Activated gamma-delta T cell treated with Interleukin-2 at 50 U/mL for 16 hours (primary cell): ENCODE results near the gene HSD17B2.

Experiments used
- DNase-seq: peaks from one replicate; pipeline ENCODE4 v3.0.0-alpha.2; 2020

HSD17B2 gene

GRCh38 chr16:82051656-82052055 is 16.6 kb downstream of the HSD17B2 start:
- no peak for DNase-seq

GRCh38 chr16:82055117-82055516 is 20.1 kb downstream of the HSD17B2 start:
- DNase-seq: no peak

GRCh38 chr16:82055728-82056549 is 20.9 kb downstream of the HSD17B2 start:
- DNase-seq: no peak

DNA sequence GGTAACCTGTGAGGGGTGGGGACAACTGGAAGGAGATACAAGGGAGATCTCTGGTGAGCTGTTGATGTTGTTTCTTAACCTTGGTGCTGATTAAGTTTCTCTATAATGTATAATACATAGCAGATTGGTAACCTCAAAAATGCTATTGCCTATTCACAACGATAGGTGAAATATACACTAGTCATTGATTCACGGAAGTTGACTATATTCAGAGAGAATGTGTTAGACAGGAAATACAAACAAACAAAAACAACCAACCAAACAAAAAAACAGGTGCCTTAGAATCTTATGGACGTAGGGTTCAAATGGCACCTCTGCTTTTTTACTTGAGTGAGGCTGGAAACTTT is 21.5 kb downstream of the HSD17B2 start:
- DNase-seq: no peak

DNA sequence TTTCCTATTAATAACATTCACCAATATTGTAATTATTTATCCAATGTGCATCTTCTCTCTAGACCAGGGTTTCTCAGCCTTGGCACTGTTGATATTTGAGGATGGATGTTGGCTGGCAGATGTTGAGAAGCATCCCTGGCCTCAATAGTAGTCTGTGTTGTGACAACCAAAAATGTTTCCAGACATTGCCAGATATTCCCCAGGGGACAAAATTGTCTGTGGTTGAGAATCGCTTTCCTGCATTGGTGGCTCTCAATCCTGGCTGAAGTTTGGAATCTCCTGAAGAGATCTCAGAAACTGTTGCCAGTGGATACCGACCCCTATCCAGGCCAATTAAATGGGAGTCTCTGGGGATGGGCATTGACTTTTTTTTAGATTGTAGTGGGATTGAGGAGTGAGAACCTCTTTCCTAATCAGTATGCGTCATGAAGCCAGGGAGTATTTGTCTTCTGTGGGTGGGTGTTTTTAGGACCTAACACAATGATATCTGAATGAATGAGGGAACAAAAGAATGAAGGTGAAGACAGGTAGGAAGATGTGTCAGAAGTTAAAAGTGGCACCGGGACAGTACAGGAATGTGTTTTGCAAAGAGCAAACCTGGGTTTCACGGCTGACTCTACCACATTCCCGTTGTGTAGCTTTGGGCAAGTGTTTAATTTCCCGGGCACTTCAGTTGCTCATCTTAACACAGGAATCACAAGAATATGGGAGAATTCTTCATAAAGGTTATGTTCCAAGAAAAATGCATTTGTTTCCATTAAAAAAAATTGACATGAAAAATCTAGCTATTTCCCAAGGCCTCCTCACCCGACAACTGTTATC is 24.3 kb downstream of the HSD17B2 start:
- DNase-seq: no peak

GRCh38 chr16:82059983-82060421 is 24.9 kb downstream of the HSD17B2 start:
- no peak for DNase-seq

GRCh38 chr16:82061861-82062525 is 26.9 kb downstream of the HSD17B2 start:
- DNase-seq: no peak

GRCh38 chr16:82062645-82063058 is 27.6 kb downstream of the HSD17B2 start:
- DNase-seq: no peak

DNA sequence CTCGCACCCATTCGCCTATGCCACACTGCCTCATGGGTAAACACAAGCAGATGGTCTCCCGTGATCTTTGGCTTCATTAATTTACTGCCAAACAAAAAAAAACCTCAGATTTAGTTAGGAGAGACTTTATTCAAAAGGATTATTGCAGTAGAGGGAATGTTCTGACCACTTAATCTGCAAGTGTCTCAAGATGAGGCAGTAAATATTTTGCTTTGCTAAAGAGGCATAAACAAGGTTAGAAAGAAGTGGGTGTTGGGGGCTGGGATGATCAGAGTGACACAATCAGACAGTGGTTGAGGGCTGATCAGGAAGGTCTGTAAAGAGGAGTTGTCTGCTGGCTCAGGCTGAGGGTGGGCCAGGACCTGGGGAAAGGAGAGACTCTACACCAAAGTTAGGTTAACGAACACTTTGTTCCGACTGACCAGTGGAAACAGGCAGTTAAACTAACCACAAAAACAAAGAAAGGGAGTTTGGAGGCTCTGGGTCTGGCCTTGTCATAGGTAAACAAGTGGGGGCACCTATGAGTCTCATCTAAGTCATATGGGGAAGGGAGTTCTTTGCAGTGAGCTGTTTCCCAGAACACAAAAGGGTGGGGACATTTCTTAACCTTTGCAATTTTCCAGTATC is 28.5 kb downstream of the HSD17B2 start:
- DNase-seq: no peak

- DNase-seq: no peak
Observed at GRCh38 chr16:82067042-82067803, 32.2 kb downstream of the HSD17B2 start.

DNA sequence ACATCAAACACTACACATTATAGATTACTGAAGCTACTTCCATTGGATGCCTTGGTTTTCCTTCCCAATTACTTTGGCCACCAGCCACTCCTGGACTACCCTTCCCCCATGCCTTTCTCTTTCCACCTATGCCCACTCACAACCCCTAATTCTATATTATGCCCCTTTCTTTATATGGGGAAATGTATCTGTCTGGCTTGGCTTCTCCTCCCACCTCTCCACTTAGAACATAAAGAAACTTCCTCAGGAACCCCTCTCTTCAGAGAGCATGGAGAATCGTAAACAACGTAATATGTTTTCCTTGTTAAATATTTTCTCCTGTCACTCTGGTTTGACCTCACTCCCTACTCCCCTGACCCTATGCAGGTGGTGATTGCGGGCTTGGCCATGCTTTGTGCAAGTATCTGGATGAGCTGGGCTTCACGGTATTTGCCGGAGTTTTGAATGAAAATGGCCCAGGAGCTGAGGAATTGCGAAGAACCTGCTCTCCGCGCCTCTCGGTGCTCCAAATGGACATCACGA is 32.8 kb downstream of the HSD17B2 start:
- DNase-seq: no peak

DNA sequence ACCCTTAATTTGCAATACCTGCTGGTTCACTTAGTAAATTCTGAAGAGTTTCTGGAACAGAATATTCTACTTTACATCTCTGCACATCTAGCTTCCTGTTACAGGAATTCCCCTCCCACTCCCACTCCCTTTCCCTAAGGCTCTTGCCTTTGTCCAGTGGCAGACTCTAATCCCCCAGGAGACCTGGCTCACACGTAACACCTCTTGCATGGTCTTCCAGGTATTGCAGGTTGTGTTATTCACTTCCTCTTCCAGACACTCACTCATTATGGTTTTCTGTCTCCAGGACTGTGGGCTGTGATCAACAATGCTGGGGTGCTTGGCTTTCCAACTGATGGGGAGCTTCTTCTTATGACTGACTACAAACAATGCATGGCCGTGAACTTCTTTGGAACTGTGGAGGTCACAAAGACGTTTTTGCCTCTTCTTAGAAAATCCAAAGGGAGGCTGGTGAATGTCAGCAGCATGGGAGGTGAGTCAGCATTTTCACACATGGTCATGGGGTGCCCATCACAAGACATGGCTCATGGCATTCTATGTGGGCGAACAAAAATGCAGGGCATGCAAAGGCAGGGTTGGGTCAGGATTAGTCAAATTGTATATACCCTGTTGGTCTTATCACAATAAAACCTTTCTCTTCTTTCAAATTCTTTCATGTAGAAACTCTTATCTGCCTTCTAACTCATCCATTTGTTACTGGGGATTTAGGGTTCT is 35.8 kb downstream of the HSD17B2 start:
- DNase-seq: no peak

- no peak for DNase-seq
Observed at GRCh38 chr16:82071421-82071820, 36.4 kb downstream of the HSD17B2 start.

DNA sequence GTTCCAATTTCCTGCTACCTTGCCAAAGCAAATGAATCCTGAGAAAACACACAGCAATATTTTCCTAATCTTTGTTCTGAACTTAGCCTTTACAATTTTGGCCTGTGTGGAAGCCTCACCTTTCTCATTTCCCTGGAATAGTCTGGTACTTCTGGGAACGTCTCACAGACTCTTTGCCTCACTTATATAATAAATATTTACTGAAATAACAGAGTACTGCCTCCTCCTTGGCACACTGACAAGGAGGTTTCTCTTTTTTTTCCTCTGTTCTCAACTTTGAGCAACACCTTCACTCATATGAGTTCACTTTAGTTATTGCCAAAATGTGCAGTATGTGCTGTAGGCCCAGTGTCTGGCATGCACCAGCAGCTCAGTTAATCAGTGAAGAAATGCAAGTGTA is 37.3 kb downstream of the HSD17B2 start:
- DNase-seq: no peak

GRCh38 chr16:82074019-82074558 is 39.0 kb downstream of the HSD17B2 start:
- DNase-seq: no peak

GRCh38 chr16:82078125-82078524 is 43.1 kb downstream of the HSD17B2 start:
- no peak for DNase-seq

GRCh38 chr16:82079892-82080291 is 44.8 kb downstream of the HSD17B2 start:
- DNase-seq: no peak

DNA sequence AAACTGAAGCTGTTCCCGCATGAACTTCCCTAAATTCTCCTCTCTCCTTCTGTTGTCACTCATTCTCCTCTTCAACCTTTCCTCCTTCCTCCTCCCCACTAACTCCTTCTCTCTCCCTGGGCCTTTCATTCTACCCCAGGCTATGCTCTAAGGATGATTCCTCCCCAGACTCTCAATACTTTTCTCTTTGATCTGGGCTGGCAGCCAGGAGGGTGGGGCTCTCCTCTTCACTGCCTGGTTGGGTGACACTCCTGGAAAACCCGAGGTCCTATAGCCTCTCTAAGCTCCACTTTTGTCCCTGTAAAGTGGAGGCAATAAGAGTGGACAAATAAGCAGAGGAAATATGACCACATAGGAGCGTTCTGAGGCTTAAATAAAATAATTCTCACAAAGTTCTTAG is 46.2 kb downstream of the HSD17B2 start:
- DNase-seq: no peak

DNA sequence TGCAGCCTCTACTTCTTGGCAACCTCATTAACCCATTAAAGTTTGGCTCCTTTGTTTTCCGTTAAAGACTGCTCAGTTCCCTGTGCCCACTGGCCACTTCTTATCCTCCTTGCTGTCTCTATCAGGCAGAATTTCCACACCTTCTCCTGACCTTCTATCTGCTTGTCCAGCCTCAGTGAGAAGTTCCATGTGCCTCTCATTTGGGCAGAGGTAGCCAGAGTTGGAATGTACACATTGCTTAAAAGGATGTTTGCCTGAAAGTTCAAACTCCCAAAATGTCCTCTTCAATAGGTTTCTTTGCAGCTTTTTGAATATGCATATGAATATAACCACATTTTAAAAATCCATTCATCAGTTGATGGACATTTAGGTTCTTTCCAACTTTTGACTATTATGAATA is 47.0 kb downstream of the HSD17B2 start:
- no peak for DNase-seq

- DNase-seq: no peak
Observed at GRCh38 chr16:82082543-82083244, 47.6 kb downstream of the HSD17B2 start.
